ENCODE data around the gene NME7.
"Not testable (repeated sequence)": the region's sequence is repeated elsewhere in the genome, so short reads cannot be mapped to it uniquely, and the experiment has no call there.

Gene NME7

GRCh38 chr1:169300854-169301253, 66.7 kb downstream of the NME7 start:
- no peak for DNase-seq

- no peak for DNase-seq
These were observed 69.2 kb downstream of the NME7 start for GRCh38 chr1:169298441-169298840.

GRCh38 chr1:169295846-169296245, 71.8 kb downstream of the NME7 start:
- no peak for DNase-seq

- no peak for DNase-seq
These were observed 72.2 kb downstream of the NME7 start for GRCh38 chr1:169295425-169295824.

GRCh38 chr1:169289016-169289415, 78.6 kb downstream of the NME7 start:
- DNase-seq, result no peak

GRCh38 chr1:169288011-169288414, 79.6 kb downstream of the NME7 start:
- no peak for DNase-seq

- no peak for DNase-seq
These were observed 80.3 kb downstream of the NME7 start for GRCh38 chr1:169287280-169287679.

- not testable (repeated sequence) for DNase-seq
These were observed 86.0 kb downstream of the NME7 start for GRCh38 chr1:169281562-169281961.

- DNase-seq, result peak in 1 of 3 experiments; percentile 7
These were observed 96.5 kb downstream of the NME7 start for GRCh38 chr1:169271098-169271497.

- no peak for DNase-seq
These were observed 101.5 kb downstream of the NME7 start for GRCh38 chr1:169266133-169266532.

- no peak for DNase-seq
These were observed 104.5 kb downstream of the NME7 start for GRCh38 chr1:169263059-169263458.

- no peak for DNase-seq
These were observed 105.7 kb downstream of the NME7 start for GRCh38 chr1:169261884-169262283.

- no peak for DNase-seq
These were observed 107.0 kb downstream of the NME7 start for GRCh38 chr1:169260478-169261151.

- DNase-seq, result no peak
These were observed 107.8 kb downstream of the NME7 start for GRCh38 chr1:169259816-169260215.

- peak in 2 of 3 experiments; percentile 11 to 82 for DNase-seq
These were observed 116.8 kb downstream of the NME7 start for GRCh38 chr1:169250795-169251194.

GRCh38 chr1:169250022-169250421, 117.6 kb downstream of the NME7 start:
- no peak for DNase-seq

GRCh38 chr1:169249611-169250010, 118.0 kb downstream of the NME7 start:
- no peak for DNase-seq

- peak; percentile 26 to 82 (median 36) for DNase-seq
These were observed 121.9 kb downstream of the NME7 start for GRCh38 chr1:169245706-169246105.

- DNase-seq, result peak in 1 of 3 experiments; percentile 27
These were observed 127.0 kb downstream of the NME7 start for GRCh38 chr1:169240449-169241232.

GRCh38 chr1:169236880-169237279, 130.7 kb downstream of the NME7 start:
- no peak for DNase-seq

GRCh38 chr1:169236143-169236542, 131.5 kb downstream of the NME7 start:
- no peak for DNase-seq

- no peak for DNase-seq
These were observed 132.0 kb downstream of the NME7 start for GRCh38 chr1:169235568-169235967.

- no peak for DNase-seq
These were observed 132.8 kb downstream of the NME7 start for GRCh38 chr1:169234780-169235179.

GRCh38 chr1:169217636-169218035, 150.0 kb downstream of the NME7 start:
- no peak for DNase-seq

All from NCI-H1417 (cell line).